Measurements from ENCODE around the gene NKX1-1.
A peak's percentile ranks its signal among the peaks of the same experiment; 100 is the strongest.

Gene NKX1-1

GRCh38 chr4:1371176-1372165, 34.8 kb downstream of the NKX1-1 start:
- Histone ChIP-seq H3K79me1 (ENCODE audit: low read depth, low read length) (peaks cover 3% of the 10 kb centered on the region), H2AFZ (ENCODE audit: low read length) (no peak overlapping the region), H3K4me2 (ENCODE audit: insufficient read depth, low read length, poor library complexity, severe bottlenecking) (no peak overlapping the region), H2BK15ac (ENCODE audit: low read length) (no peak overlapping the region), H3K4me1 (ENCODE audit: control insufficient read depth in 2 of 2, insufficient read depth in 1 of 2, low read depth in 1 of 2, low read length in 2 of 2) (no peaks in the 10 kb centered on the region), H2BK12ac (ENCODE audit: low read length) (no peak overlapping the region), H3K27me3 (ENCODE audit: control insufficient read depth in 3 of 3, insufficient read depth in 3 of 3, low read depth in 1 of 3, low read length in 3 of 3) (no peaks in the 10 kb centered on the region), H3K14ac (ENCODE audit: low read length) (no peak overlapping the region), H3K18ac (ENCODE audit: low read length) (no peak overlapping the region), H4K8ac (ENCODE audit: low read depth, low read length) (peak overlapping the region; percentile 31), H3K36me3 (replicated peaks in 1 of 2; ENCODE audit: control insufficient read depth in 2 of 2, insufficient read depth in 2 of 2, low read length in 2 of 2) (peaks cover 9 to 37% of the 10 kb centered on the region in 2 donors), H2AK5ac (ENCODE audit: low read depth, low read length) (no peak overlapping the region), H4K91ac (ENCODE audit: low read depth, low read length, poor library complexity) (no peak overlapping the region), H3K9me3 (replicated peaks in 1 of 2; ENCODE audit: control insufficient read depth in 2 of 2, insufficient read depth in 1 of 2, low read depth in 1 of 2, low read length in 2 of 2) (peaks cover 0 to 2% of the 10 kb centered on the region in 2 donors), H3K23ac (ENCODE audit: low read depth, low read length, poor library complexity) (no peak overlapping the region), H3K4ac (ENCODE audit: low read length) (no peak overlapping the region), H2BK120ac (ENCODE audit: low read depth, low read length) (no peak overlapping the region), H3K27ac (replicated peaks; ENCODE audit: low read length) (no peak overlapping the region), H2BK5ac (ENCODE audit: low read length) (no peak overlapping the region), H3K4me3 (ENCODE audit: low read length in 2 of 2) (no peak overlapping the region), H3K9ac (ENCODE audit: low read depth, low read length, poor library complexity) (no peak overlapping the region)
- DNase-seq (ENCODE audit: low spot score): no peak
- WGBS, 2 donors (ENCODE audit: extremely low coverage in 2 of 2, insufficient read length in 2 of 2, insufficient replicate concordance in 1 of 2): no CpG with 5 or more reads among the region's 28 CpGs

DNA sequence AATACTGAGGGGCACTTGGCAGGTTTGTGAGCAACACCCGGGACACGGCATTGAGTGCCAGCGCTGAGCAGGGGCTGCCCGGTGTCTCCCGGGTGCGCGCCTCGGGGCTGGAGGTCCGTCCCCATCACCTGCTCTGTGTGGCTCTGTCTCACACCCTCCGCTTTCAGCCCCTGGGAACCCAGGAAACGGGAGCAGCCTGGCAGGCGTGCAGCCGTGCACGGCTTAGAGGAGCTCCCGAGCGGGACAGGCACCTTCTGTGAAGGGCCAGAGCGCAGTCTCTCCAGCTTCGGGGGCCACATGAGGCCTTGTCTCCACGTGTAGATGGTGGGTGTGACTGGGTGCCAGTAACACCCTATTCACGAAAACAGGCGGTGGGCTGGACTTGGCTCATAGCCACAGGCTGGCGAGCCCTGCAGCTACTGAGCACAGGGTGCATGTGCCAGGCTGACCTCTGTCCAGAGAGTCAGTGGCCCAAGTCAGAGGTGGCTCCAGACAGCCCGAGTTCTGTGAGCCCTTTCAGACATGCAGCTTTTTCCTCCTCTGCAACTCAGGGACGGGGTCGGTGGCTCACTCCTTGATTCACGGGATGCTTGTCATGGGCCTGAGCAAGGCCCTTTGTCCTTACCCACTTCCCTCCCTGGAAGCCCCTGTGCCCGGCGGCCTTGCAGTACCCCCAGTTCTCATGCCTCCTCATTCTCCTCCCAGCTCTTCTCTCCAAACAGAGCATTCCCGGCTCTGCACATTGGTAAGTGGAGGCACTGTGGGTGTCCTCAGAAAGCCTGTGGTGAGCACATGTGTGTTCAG, 35.7 kb downstream of the NKX1-1 start:
- H2AFZ ChIP-seq (ENCODE audit: low read length): no peak overlapping the region
- H3K27me3 ChIP-seq (ENCODE audit: control insufficient read depth in 3 of 3, insufficient read depth in 3 of 3, low read depth in 1 of 3, low read length in 3 of 3): no peaks in the 10 kb centered on the region
- no peak overlapping the region for H4K91ac ChIP-seq (ENCODE audit: low read depth, low read length, poor library complexity)
- WGBS, 2 donors (ENCODE audit: extremely low coverage in 2 of 2, insufficient read length in 2 of 2, insufficient replicate concordance in 1 of 2): no CpG with 5 or more reads among the region's 29 CpGs
- H2BK12ac ChIP-seq (ENCODE audit: low read length): no peak overlapping the region
- H3K18ac ChIP-seq (ENCODE audit: low read length): peak overlapping the region; percentile 1
- no peak overlapping the region for H3K4ac ChIP-seq (ENCODE audit: low read length)
- H3K79me1 ChIP-seq (ENCODE audit: low read depth, low read length): peaks cover 3% of the 10 kb centered on the region
- H3K9ac ChIP-seq (ENCODE audit: low read depth, low read length, poor library complexity): no peak overlapping the region
- H3K4me3 ChIP-seq (ENCODE audit: low read length in 2 of 2): no peak overlapping the region
- H4K8ac ChIP-seq (ENCODE audit: low read depth, low read length): no peak overlapping the region
- no peak overlapping the region for H2BK15ac ChIP-seq (ENCODE audit: low read length)
- no peak overlapping the region for H2BK5ac ChIP-seq (ENCODE audit: low read length)
- H3K23ac ChIP-seq (ENCODE audit: low read depth, low read length, poor library complexity): no peak overlapping the region
- H3K4me1 ChIP-seq (ENCODE audit: control insufficient read depth in 2 of 2, insufficient read depth in 1 of 2, low read depth in 1 of 2, low read length in 2 of 2): no peaks in the 10 kb centered on the region
- H3K9me3 ChIP-seq (replicated peaks in 1 of 2; ENCODE audit: control insufficient read depth in 2 of 2, insufficient read depth in 1 of 2, low read depth in 1 of 2, low read length in 2 of 2): peaks cover 0 to 2% of the 10 kb centered on the region in 2 donors
- H2BK120ac ChIP-seq (ENCODE audit: low read depth, low read length): no peak overlapping the region
- H3K4me2 ChIP-seq (ENCODE audit: insufficient read depth, low read length, poor library complexity, severe bottlenecking): no peak overlapping the region
- H3K14ac ChIP-seq (ENCODE audit: low read length): no peak overlapping the region
- H3K36me3 ChIP-seq (replicated peaks in 1 of 2; ENCODE audit: control insufficient read depth in 2 of 2, insufficient read depth in 2 of 2, low read length in 2 of 2): peaks cover 9 to 34% of the 10 kb centered on the region in 2 donors
- no peak overlapping the region for H3K27ac ChIP-seq (replicated peaks; ENCODE audit: low read length)
- no peak overlapping the region for H2AK5ac ChIP-seq (ENCODE audit: low read depth, low read length)
- DNase-seq (ENCODE audit: low spot score): no peak

DNA sequence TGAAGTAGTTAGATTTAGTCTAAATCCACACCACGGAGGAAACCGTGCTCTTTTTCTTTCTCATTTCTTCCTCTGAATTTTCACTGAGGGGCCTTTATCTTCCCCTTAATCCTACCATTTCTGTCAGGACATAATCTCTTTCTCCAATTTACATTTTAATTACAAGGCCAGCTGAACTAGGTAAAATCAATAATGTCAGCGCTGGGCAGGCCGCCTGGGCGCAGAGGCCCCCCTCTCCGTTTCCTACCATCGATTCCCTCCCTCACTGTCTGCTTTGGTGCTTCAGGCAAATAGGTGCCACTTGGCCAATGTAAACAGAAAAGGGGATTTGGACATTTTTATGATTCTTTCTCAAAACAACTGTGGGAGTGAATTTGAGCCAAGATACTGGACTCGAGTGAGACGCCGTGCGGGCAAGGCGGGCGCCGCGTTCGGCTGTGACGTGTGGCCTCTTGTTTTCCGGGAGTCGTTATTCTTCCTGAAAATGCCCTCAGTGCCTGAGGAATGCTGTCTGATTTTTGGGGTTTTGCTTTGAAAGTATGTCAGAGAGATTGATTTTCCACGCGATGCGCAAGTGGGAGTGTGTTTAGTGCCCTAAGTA, 36.7 kb downstream of the NKX1-1 start:
- H2BK5ac ChIP-seq (ENCODE audit: low read length): no peak overlapping the region
- H3K27ac ChIP-seq (replicated peaks; ENCODE audit: low read length): no peak overlapping the region
- no peak overlapping the region for H3K18ac ChIP-seq (ENCODE audit: low read length)
- H3K4me1 ChIP-seq (ENCODE audit: control insufficient read depth in 2 of 2, insufficient read depth in 1 of 2, low read depth in 1 of 2, low read length in 2 of 2): no peaks in the 10 kb centered on the region
- peaks cover 0 to 2% of the 10 kb centered on the region in 2 donors for H3K9me3 ChIP-seq (replicated peaks in 1 of 2; ENCODE audit: control insufficient read depth in 2 of 2, insufficient read depth in 1 of 2, low read depth in 1 of 2, low read length in 2 of 2)
- no peaks in the 10 kb centered on the region for H3K27me3 ChIP-seq (ENCODE audit: control insufficient read depth in 3 of 3, insufficient read depth in 3 of 3, low read depth in 1 of 3, low read length in 3 of 3)
- no peak overlapping the region for H4K91ac ChIP-seq (ENCODE audit: low read depth, low read length, poor library complexity)
- H3K4me3 ChIP-seq (ENCODE audit: low read length in 2 of 2): no peak overlapping the region
- H2AFZ ChIP-seq (ENCODE audit: low read length): no peak overlapping the region
- no peak overlapping the region for H2AK5ac ChIP-seq (ENCODE audit: low read depth, low read length)
- no peak overlapping the region for H3K14ac ChIP-seq (ENCODE audit: low read length)
- H3K9ac ChIP-seq (ENCODE audit: low read depth, low read length, poor library complexity): peak overlapping the region; percentile 24
- no peak overlapping the region for H2BK12ac ChIP-seq (ENCODE audit: low read length)
- no peak overlapping the region for H2BK15ac ChIP-seq (ENCODE audit: low read length)
- no peak overlapping the region for H2BK120ac ChIP-seq (ENCODE audit: low read depth, low read length)
- peaks cover 9 to 29% of the 10 kb centered on the region in 2 donors for H3K36me3 ChIP-seq (replicated peaks in 1 of 2; ENCODE audit: control insufficient read depth in 2 of 2, insufficient read depth in 2 of 2, low read length in 2 of 2)
- peaks cover 3% of the 10 kb centered on the region for H3K79me1 ChIP-seq (ENCODE audit: low read depth, low read length)
- H4K8ac ChIP-seq (ENCODE audit: low read depth, low read length): no peak overlapping the region
- H3K4me2 ChIP-seq (ENCODE audit: insufficient read depth, low read length, poor library complexity, severe bottlenecking): no peak overlapping the region
- H3K4ac ChIP-seq (ENCODE audit: low read length): no peak overlapping the region
- DNase-seq (ENCODE audit: low spot score): no peak
- no CpG with 5 or more reads among the region's 22 CpGs for WGBS, 2 donors (ENCODE audit: extremely low coverage in 2 of 2, insufficient read length in 2 of 2, insufficient replicate concordance in 1 of 2)
- H3K23ac ChIP-seq (ENCODE audit: low read depth, low read length, poor library complexity): no peak overlapping the region

Data from neuronal stem cell (in vitro differentiated cells).